LNCAP (cell line): Measurements from ENCODE around the gene C1orf115.

Source experiments
- CTCF ChIP-seq: fragments of 450-650 bp; IDR thresholded peaks from 2 replicates; pipeline ENCODE4 v1.5.1; 2017; ENCODE audit warnings: mild to moderate bottlenecking

C1orf115 gene

GRCh38 chr1:220685879-220686278 is 4.3 kb upstream of the C1orf115 start:
- no peak for TF ChIP-seq CTCF

GRCh38 chr1:220687809-220688208 is 2.4 kb upstream of the C1orf115 start:
- no peak for TF ChIP-seq CTCF

GRCh38 chr1:220689666-220690065 is 497 bp upstream of the C1orf115 start:
- no peak for TF ChIP-seq CTCF

- no peak for TF ChIP-seq CTCF
Measured at GRCh38 chr1:220691053-220691684, 1.0 kb downstream of the C1orf115 start.

- TF ChIP-seq CTCF = no peak
Measured at GRCh38 chr1:220692436-220693228, 2.5 kb downstream of the C1orf115 start.

GRCh38 chr1:220694866-220695382 is 4.8 kb downstream of the C1orf115 start:
- TF ChIP-seq CTCF = no peak

- no peak for TF ChIP-seq CTCF
Measured at GRCh38 chr1:220695426-220695825, 5.3 kb downstream of the C1orf115 start.
